GM18507 (cell line): ENCODE data around the gene ADPRM.
"Not testable (repeated sequence)": the region's sequence is repeated elsewhere in the genome, so short reads cannot be mapped to it uniquely, and the experiment has no call there.

ENCODE experiments used
- DNase-seq: peaks from one replicate; pipeline ENCODE4 v3.0.0; 2011; ENCODE audit warnings: low read depth; ENCODE audit not compliant: insufficient read length; ENCODE audit errors: extremely low spot score
- FAIRE-seq: peaks from 2 replicates; lab custom pipeline; 2011; peaks lifted over from hg19 to GRCh38; lab: Jason Lieb, UNC

The ADPRM gene

GRCh38 chr17:10695875-10696407 lies 1.5 kb upstream of the ADPRM start:
- not testable (repeated sequence) for FAIRE-seq, DNase-seq

GRCh38 chr17:10698096-10698818 lies 863 bp downstream of the ADPRM start:
- DNase-seq, result no peak
- FAIRE-seq, result no peak

GRCh38 chr17:10699856-10700255 lies 2.5 kb downstream of the ADPRM start:
- DNase-seq, result no peak
- no peak for FAIRE-seq

DNA sequence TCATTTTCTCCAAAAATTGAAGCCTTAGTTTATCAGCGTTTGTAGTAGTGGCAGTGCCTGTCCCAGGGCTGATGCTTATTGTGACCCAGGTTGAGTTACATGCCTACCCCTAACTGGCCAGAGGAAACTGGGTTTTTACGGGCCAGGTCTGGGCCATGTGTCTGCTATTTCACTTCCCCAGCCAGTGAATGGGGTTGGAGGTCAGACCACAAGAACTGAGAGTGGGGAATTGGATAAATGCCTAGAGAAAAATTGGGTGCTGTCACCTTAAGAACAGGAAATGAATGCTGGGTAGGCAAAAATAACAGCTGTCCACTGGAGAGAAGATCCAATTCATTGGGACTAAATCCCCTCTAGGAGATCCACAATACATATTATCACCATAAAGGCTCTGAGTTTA lies 5.2 kb downstream of the ADPRM start:
- peak; percentile 66 for FAIRE-seq
- no peak for DNase-seq

- DNase-seq, result no peak
- FAIRE-seq, result no peak
Observed at GRCh38 chr17:10705727-10706126, 8.3 kb downstream of the ADPRM start.

GRCh38 chr17:10713318-10713717 lies 15.9 kb downstream of the ADPRM start:
- FAIRE-seq (no peak), DNase-seq (no peak)

DNA sequence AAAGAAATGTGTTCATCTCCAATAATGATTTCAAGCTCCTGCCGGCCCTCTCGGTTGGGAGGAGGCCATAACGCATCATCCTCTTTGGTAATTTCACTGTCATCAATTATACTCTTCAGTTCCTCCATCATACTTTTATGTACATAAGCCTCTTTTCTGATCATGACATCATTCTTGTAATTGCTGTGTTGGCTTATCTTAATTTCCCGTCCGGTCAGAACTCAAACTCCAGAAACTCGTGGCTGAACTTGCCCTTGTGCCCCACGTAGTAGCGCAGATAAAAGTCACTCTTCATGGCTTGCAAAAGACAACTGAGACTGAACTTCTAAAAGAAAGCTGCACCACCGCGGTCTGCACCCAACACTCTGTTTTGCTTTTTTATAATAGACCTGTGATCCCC lies 18.8 kb downstream of the ADPRM start:
- DNase-seq (no peak), FAIRE-seq (no peak)

GRCh38 chr17:10718547-10718946 lies 21.2 kb downstream of the ADPRM start:
- FAIRE-seq (no peak), DNase-seq (no peak)

DNA sequence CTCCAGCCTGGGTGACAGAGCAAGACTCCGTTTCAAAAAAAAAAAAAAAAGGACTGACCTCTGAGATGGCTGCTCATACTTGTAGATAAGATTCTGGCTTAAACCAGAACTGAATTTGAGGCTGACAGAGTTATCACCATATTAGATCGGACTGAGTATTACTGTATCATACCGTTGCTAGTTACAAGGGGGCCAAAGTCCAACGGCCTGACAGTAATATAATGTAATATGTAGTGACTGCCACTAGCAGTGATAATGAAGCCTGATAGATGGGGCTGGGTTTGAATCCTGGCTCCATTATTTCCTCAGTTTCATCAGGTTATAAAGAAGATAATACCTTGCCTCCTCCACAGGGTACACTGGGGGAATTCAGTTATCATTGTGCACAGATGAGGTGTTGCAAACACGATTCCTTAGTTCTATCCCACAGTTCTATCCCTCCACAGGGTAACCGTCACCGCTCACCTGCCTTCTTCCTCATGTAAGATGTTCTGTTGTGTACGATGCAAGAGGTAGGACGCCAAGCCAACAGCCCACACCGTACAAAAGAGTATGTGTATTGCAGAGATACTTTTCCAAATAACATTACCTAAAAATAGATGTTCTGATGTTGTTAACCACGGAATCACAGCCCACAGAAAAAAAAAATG lies 27.3 kb downstream of the ADPRM start:
- FAIRE-seq, result no peak
- DNase-seq, result no peak

GRCh38 chr17:10725262-10725661 lies 27.9 kb downstream of the ADPRM start:
- no peak for FAIRE-seq
- DNase-seq, result no peak

DNA sequence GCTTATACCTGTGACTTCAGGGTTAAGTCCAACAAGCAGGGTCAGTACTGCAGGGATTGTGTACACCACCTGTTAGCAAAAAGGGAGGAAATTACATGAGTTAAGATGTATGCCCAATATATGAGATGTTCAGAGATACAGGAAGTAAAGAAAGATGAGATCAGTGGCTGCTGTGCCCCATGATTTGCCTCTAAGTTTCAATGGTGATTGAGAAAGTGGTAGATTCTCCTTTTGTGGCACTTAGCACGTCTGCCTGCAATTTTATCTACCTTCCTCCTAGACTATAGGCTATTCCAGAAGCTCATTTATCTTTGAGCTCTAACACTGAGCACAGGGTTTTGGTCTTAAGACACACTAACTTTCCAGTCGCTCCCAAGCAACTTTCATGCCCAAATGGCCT lies 28.8 kb downstream of the ADPRM start:
- FAIRE-seq (no peak), DNase-seq (no peak)

GRCh38 chr17:10727192-10727591 lies 29.8 kb downstream of the ADPRM start:
- DNase-seq, result no peak
- no peak for FAIRE-seq

DNA sequence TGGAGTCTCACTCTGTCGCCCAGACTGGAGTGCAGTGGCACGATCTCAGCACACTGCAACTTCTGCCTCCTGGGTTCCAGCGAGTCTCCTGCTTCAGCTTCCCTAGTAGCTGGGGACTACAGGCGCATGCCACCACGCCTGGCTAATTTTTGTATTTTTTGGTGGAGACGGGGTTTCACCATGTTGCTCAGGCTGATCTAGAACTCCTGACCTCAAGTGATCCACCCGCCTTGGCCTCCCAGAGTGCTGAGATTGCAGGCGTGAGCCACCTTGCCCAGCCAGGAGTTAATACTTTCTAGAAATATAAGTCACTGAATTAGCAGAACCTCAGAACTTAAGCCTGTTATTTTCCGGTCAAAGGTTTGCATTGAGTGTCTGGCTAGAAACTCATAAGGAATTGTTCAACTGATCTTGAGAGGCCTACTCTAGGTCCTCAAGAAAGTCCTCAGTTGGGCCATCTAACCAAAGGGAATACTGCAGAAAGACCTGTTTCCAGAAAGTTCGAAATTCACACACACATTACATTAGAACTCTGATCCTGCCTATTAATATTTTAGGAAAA lies 31.0 kb downstream of the ADPRM start:
- DNase-seq (no peak), FAIRE-seq (no peak)

- DNase-seq (peak; percentile 20), FAIRE-seq (peak; percentile 33)
Observed at GRCh38 chr17:10729334-10730193, 32.2 kb downstream of the ADPRM start, which contains the start of gene TMEM220. TSS of gene TMEM220 (minus strand) at chr17:10730023. CDS start at chr17:10729851, 172 bp downstream.

DNA sequence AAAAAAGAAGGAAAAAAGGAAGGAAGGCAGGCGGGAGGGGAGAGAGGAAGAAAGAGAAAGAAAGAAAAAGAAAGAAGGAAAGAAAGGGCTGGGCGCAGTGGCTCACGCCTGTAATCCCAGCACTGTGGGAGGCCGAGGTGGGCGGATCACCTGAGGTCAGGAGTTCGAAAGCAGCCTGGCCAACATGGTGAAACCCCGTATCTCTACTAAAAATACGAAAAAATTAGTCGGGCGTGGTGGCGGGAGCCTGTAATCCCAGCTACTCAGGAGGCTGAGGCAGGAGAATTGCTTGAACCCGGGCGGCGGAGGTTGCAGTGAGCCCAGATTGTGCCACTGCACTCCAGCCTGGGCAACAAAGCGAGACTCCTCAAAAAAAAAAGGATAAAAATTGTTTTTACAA lies 32.9 kb downstream of the ADPRM start:
- not testable (repeated sequence) for DNase-seq, FAIRE-seq

DNA sequence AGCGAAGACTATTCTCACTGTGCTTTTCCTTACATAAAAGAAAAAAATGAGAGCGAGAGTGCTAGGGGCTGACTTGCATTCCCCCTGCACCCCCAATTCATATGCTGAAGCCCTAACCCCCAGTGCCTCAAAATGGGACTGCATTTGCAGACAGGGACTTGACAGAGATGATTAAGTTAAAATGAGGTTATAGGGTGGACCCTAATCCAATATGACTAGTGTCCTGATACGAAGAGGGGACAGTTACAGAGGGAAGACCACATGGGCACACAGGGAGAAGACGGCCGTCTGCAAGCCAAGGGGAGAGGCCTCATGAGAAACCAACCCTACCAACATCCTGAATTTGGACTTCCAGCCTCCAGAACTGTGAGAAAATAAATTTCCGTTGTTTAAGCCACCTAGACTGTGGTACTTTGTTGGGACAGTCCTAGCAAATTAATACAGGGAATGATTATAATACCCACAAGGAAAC lies 34.0 kb downstream of the ADPRM start:
- no peak for DNase-seq
- no peak for FAIRE-seq

DNA sequence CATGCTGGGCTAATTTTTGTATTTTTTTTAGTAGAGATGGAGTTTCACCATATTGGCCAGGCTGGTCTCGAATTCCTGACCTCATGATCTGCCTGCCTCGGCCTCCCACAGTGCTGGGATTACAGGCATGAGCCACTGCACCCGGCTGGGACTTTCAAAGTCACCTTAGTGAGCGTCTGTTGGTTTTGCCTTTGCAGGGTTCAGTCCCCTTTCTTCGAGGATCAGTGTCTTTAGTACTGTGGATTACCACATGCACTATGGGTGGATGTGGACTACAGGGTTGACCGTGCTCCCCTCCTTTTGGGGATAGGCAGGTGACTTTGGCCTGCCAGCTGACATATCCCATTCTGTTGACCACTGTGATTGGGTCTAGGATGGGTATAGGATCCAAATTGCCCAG lies 34.7 kb downstream of the ADPRM start:
- not testable (repeated sequence) for DNase-seq, FAIRE-seq

GRCh38 chr17:10733666-10734065 lies 36.3 kb downstream of the ADPRM start:
- DNase-seq, result no peak
- no peak for FAIRE-seq

DNA sequence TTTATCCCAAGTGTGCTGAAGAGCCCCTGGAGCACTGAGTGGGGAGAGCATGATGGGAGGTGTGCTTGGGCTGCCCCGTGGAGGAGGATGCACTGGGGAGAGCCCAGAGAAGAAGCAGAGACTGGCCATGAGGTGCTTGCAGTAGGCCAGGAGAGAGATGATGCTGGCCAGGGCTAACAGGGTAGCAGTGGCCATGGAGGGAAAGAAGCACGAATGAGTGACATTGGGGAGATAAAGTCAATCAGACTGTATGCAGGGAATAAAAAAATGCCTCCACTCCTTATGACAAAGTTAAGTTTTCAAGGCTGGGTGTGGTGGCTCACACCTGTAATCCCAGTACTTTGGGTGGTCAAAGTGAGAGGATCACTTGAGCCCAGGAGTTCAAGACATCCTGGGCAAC lies 37.9 kb downstream of the ADPRM start:
- FAIRE-seq (no peak), DNase-seq (no peak)

- no peak for DNase-seq
- no peak for FAIRE-seq
Observed at GRCh38 chr17:10735821-10736220, 38.4 kb downstream of the ADPRM start.
